Activated CD8-positive, alpha-beta memory T cell treated with anti-CD3 and anti-CD28 coated beads, Interleukin-2, amount 50 U/mL, for 1 hour (primary cell): ENCODE results near the gene PKMYT1.

Source experiments
- DNase-seq: peaks from one replicate; pipeline ENCODE4 v3.0.0-alpha.2; 2020; ENCODE audit errors: extremely low read depth

The PKMYT1 gene

GRCh38 chr16:2996298-2996697 is 16.1 kb upstream of the PKMYT1 start:
- DNase-seq, result no peak

- no peak for DNase-seq
Observed at GRCh38 chr16:2992383-2993081, 12.3 kb upstream of the PKMYT1 start.

GRCh38 chr16:2991566-2992261 is 11.5 kb upstream of the PKMYT1 start:
- DNase-seq, result no peak

- no peak for DNase-seq
Observed at GRCh38 chr16:2990891-2991290, 10.6 kb upstream of the PKMYT1 start.

GRCh38 chr16:2988590-2989099 is 8.4 kb upstream of the PKMYT1 start:
- no peak for DNase-seq

GRCh38 chr16:2987833-2988232 is 7.6 kb upstream of the PKMYT1 start:
- no peak for DNase-seq

- no peak for DNase-seq
Observed at GRCh38 chr16:2987286-2987685, 7.0 kb upstream of the PKMYT1 start.

- DNase-seq, result no peak
Observed at GRCh38 chr16:2986623-2987188, 6.5 kb upstream of the PKMYT1 start.

GRCh38 chr16:2985893-2986355 is 5.7 kb upstream of the PKMYT1 start:
- DNase-seq, result no peak

- no peak for DNase-seq
Observed at GRCh38 chr16:2985462-2985861, 5.2 kb upstream of the PKMYT1 start.

GRCh38 chr16:2983706-2984136 is 3.5 kb upstream of the PKMYT1 start:
- DNase-seq, result no peak

GRCh38 chr16:2982402-2982801 is 2.2 kb upstream of the PKMYT1 start:
- no peak for DNase-seq

- DNase-seq, result no peak
Observed at GRCh38 chr16:2981899-2982250, 1.6 kb upstream of the PKMYT1 start.

GRCh38 chr16:2981177-2981898 is 1.1 kb upstream of the PKMYT1 start:
- DNase-seq, result no peak

GRCh38 chr16:2979669-2980226 is 498 bp downstream of the PKMYT1 start:
- DNase-seq, result no peak

- DNase-seq, result no peak
Observed at GRCh38 chr16:2977440-2977839, 2.8 kb downstream of the PKMYT1 start.

GRCh38 chr16:2976673-2977072 is 3.6 kb downstream of the PKMYT1 start:
- no peak for DNase-seq

- no peak for DNase-seq
Observed at GRCh38 chr16:2976201-2976600, 4.0 kb downstream of the PKMYT1 start.

- DNase-seq, result no peak
Observed at GRCh38 chr16:2975161-2975795, 5.0 kb downstream of the PKMYT1 start.

- no peak for DNase-seq
Observed at GRCh38 chr16:2974319-2975056, 5.8 kb downstream of the PKMYT1 start.
